ENCODE data around the gene NECTIN3. TPM values are rescaled to one million over a fixed set of nuclear protein-coding genes. Genes with fewer than 3 reads are reported as not detected.

Gene NECTIN3
- total RNA-seq, 1 experiment from 2014 or later = 53.7 TPM

DNA sequence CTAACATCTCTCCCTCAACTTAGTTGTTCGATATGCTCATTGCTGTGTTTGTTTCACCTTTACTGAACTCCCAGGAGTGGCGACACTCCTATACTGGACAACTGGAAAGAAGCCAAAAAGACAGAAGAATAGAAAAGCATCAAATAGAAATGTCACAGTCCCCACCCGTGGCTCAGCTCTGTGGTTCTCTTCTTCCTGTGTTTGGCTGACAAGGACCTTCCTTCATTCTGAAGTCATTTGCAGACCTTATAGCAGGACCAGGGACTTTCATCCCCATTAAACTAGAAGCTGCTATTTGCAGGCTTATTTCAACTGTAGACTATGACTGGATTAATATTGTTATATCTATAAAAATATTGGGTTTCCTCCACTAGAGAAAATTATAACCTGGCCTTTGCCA is 125.9 kb downstream of the NECTIN3 start:
- H3K79me1 ChIP-seq (ENCODE audit: insufficient read depth, low read depth, low read length, poor library complexity, severe bottlenecking) = no peaks in the 10 kb centered on the region
- no peak overlapping the region for H4K91ac ChIP-seq (ENCODE audit: insufficient read length, low read depth, low read length)
- no peaks in the 10 kb centered on the region for H3K79me2 ChIP-seq (ENCODE audit: insufficient read depth, low read length)
- no peak overlapping the region for H3K27ac Mint-ChIP-seq
- no peak overlapping the region for H3K56ac ChIP-seq (ENCODE audit: insufficient read length, low read depth, low read length)
- H3K4me2 ChIP-seq (ENCODE audit: insufficient read depth, insufficient read length, low read length) = no peak overlapping the region
- H4K5ac ChIP-seq (ENCODE audit: insufficient read length, low read depth, low read length) = no peak overlapping the region
- H3K9ac ChIP-seq (ENCODE audit: extremely low read depth, insufficient read length, low read length) = no peak overlapping the region
- H3K23ac ChIP-seq (ENCODE audit: insufficient read length, low read depth, low read length) = no peak overlapping the region
- no peak overlapping the region for H2AK5ac ChIP-seq (ENCODE audit: insufficient read length, low read length)
- H3K18ac ChIP-seq (ENCODE audit: insufficient read length, low read depth, low read length) = no peak overlapping the region
- no peaks in the 10 kb centered on the region for H3K4me1 ChIP-seq (ENCODE audit: insufficient read depth, low read length)
- H4K20me1 ChIP-seq (ENCODE audit: control insufficient read depth, insufficient read depth, insufficient read length) = no peaks in the 10 kb centered on the region
- no peak overlapping the region for H4K8ac ChIP-seq (replicated peaks; ENCODE audit: insufficient read length, low read depth, low read length)
- DNase-seq = no peak
- H2BK15ac ChIP-seq (ENCODE audit: low read depth, low read length) = no peak overlapping the region
- no peaks in the 10 kb centered on the region for H3K27me3 ChIP-seq (ENCODE audit: insufficient read depth, low read length)
- H3T11ph ChIP-seq (ENCODE audit: low read length) = no peak overlapping the region
- no peak overlapping the region for H2BK20ac ChIP-seq (ENCODE audit: low read depth, low read length, poor library complexity, severe bottlenecking)
- no peaks in the 10 kb centered on the region for H3K9me3 ChIP-seq (ENCODE audit: control insufficient read depth, low read depth, low read length)
- no CpG with 5 or more reads among the region's 3 CpGs for WGBS (ENCODE audit: extremely low coverage, insufficient read length, low lambda C conversion rate)
- H3K4me3 Mint-ChIP-seq = no peak overlapping the region
- H2BK5ac ChIP-seq (ENCODE audit: insufficient read length, low read length) = no peak overlapping the region
- H3K23me2 ChIP-seq (ENCODE audit: insufficient read length, low read depth, low read length, poor library complexity, severe bottlenecking) = no peaks in the 10 kb centered on the region
- H2BK120ac ChIP-seq (ENCODE audit: low read depth, low read length, poor library complexity, severe bottlenecking) = no peak overlapping the region
- H2AFZ ChIP-seq (ENCODE audit: low read length) = no peak overlapping the region
- H3K27ac ChIP-seq (ENCODE audit: insufficient read length, low read depth, low read length) = no peak overlapping the region
- no peaks in the 10 kb centered on the region for H3K27me3 Mint-ChIP-seq (ENCODE audit: low read depth)
- peaks cover 19 to 24% of the 10 kb centered on the region in 2 experiments for H3K4me1 Mint-ChIP-seq
- H2BK12ac ChIP-seq (ENCODE audit: insufficient read length, low read depth, low read length) = no peak overlapping the region
- TF ChIP-seq, protein P1, sequence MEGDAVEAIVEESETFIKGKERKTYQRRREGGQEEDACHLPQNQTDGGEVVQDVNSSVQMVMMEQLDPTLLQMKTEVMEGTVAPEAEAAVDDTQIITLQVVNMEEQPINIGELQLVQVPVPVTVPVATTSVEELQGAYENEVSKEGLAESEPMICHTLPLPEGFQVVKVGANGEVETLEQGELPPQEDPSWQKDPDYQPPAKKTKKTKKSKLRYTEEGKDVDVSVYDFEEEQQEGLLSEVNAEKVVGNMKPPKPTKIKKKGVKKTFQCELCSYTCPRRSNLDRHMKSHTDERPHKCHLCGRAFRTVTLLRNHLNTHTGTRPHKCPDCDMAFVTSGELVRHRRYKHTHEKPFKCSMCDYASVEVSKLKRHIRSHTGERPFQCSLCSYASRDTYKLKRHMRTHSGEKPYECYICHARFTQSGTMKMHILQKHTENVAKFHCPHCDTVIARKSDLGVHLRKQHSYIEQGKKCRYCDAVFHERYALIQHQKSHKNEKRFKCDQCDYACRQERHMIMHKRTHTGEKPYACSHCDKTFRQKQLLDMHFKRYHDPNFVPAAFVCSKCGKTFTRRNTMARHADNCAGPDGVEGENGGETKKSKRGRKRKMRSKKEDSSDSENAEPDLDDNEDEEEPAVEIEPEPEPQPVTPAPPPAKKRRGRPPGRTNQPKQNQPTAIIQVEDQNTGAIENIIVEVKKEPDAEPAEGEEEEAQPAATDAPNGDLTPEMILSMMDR (conservative IDR thresholded peaks at IDR 0.05) = no peak
- no peaks in the 10 kb centered on the region for H3K9me3 Mint-ChIP-seq
- no peak overlapping the region for H3K4ac ChIP-seq (ENCODE audit: low read depth, low read length)
- no peak overlapping the region for H3K14ac ChIP-seq (ENCODE audit: insufficient read depth, low read length)
- peaks cover 0 to 14% (median 8%) of the 10 kb centered on the region in 3 experiments; a peak in 6 of 7 replicates for H3K36me3 Mint-ChIP-seq (ENCODE audit: insufficient read depth in 1 of 3, low read depth in 3 of 3)
